ENCODE data around the gene RERG.

DNA sequence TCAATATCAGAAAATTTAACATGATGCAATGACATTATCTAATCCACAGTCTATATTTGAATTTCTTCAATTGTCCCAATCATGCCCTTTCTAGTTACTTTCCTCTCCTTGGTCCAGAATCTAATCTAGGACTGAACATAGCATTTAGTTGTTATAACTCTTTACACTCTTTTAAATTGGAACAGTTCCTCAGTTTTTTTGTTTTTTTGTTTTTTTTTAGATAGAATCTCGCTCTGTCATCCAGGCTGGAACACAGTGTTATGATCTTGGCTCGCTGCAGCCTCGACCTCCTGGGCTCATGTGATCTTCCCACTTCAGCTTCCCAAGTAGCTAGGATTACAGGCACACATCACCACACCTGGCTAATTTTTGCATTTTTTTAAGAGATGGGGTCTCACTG is 63.1 kb downstream of the RERG start:
- TF ChIP-seq, protein P1, sequence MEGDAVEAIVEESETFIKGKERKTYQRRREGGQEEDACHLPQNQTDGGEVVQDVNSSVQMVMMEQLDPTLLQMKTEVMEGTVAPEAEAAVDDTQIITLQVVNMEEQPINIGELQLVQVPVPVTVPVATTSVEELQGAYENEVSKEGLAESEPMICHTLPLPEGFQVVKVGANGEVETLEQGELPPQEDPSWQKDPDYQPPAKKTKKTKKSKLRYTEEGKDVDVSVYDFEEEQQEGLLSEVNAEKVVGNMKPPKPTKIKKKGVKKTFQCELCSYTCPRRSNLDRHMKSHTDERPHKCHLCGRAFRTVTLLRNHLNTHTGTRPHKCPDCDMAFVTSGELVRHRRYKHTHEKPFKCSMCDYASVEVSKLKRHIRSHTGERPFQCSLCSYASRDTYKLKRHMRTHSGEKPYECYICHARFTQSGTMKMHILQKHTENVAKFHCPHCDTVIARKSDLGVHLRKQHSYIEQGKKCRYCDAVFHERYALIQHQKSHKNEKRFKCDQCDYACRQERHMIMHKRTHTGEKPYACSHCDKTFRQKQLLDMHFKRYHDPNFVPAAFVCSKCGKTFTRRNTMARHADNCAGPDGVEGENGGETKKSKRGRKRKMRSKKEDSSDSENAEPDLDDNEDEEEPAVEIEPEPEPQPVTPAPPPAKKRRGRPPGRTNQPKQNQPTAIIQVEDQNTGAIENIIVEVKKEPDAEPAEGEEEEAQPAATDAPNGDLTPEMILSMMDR (IDR thresholded peaks at IDR 0.05; ENCODE audit: low read length) = no peak
- TF ChIP-seq EZH2 (optimal IDR thresholded peaks at IDR 0.05; ENCODE audit: low read depth, low read length) (no peak), EZH2phosphoT487 (IDR thresholded peaks at IDR 0.05; ENCODE audit: low read length) (no peak)
